Mammary epithelial cell (primary cell): Measurements from ENCODE around the gene MICAL3.

ENCODE experiments used
- EZH2 ChIP-seq: IDR thresholded peaks from 2 replicates; pipeline ENCODE4 v1.6.1; 2012; ENCODE audit warnings: low read length, inconsistent platforms, borderline replicate concordance
- TF ChIP-seq, protein P1 (sequence below), 2 donors: IDR thresholded peaks in 1 of 2; conservative IDR thresholded peaks in 1 of 2; 2 replicates each; pipeline ENCODE4 v1.5.1; 2011 to 2012; ENCODE audit warnings: inconsistent platforms in 2 of 2, low read length in 2 of 2, mild to moderate bottlenecking in 2 of 2, control low read depth in 1 of 2, low read depth in 1 of 2; ENCODE audit not compliant: insufficient read depth in 1 of 2; ENCODE audit errors: extremely low read depth in 1 of 2

GRCh38 chr22:17827466-17827865, 196.9 kb downstream of the MICAL3 start:
- no peak for TF ChIP-seq EZH2
- TF ChIP-seq, protein P1, sequence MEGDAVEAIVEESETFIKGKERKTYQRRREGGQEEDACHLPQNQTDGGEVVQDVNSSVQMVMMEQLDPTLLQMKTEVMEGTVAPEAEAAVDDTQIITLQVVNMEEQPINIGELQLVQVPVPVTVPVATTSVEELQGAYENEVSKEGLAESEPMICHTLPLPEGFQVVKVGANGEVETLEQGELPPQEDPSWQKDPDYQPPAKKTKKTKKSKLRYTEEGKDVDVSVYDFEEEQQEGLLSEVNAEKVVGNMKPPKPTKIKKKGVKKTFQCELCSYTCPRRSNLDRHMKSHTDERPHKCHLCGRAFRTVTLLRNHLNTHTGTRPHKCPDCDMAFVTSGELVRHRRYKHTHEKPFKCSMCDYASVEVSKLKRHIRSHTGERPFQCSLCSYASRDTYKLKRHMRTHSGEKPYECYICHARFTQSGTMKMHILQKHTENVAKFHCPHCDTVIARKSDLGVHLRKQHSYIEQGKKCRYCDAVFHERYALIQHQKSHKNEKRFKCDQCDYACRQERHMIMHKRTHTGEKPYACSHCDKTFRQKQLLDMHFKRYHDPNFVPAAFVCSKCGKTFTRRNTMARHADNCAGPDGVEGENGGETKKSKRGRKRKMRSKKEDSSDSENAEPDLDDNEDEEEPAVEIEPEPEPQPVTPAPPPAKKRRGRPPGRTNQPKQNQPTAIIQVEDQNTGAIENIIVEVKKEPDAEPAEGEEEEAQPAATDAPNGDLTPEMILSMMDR (conservative IDR thresholded peaks at IDR 0.05 in 1 of 2, IDR thresholded peaks at IDR 0.05 in 1 of 2; ENCODE audit: extremely low read depth in 1 of 2, insufficient read depth in 1 of 2, low read depth in 1 of 2, low read length in 2 of 2) = no peak
